Muscle of leg (tissue), 11 donors: ENCODE data around the gene RPL10A. TPM values are rescaled to one million over a fixed set of nuclear protein-coding genes. Genes with fewer than 3 reads are reported as not detected.

ENCODE experiments used
- DNase-seq: peaks from one replicate; pipeline ENCODE4 v3.0.0; 2013
- H3K27ac ChIP-seq: one replicate; pipeline ENCODE4 v1.5.1; 2013; ENCODE audit warnings: mild to moderate bottlenecking, low read length, control low read depth
- H3K27me3 ChIP-seq: one replicate; pipeline ENCODE4 v1.6.1; 2013; ENCODE audit warnings: low read length; ENCODE audit not compliant: control insufficient read depth, insufficient read depth
- H3K36me3 ChIP-seq: one replicate; pipeline ENCODE4 v1.6.1; 2013; ENCODE audit warnings: low read length; ENCODE audit not compliant: control insufficient read depth, insufficient read depth
- H3K4me1 ChIP-seq: one replicate; pipeline ENCODE4 v1.6.1; 2013; ENCODE audit warnings: low read length; ENCODE audit not compliant: control insufficient read depth, insufficient read depth
- H3K4me3 ChIP-seq: one replicate; pipeline ENCODE4 v1.5.1; 2013; ENCODE audit warnings: low read length, control low read depth
- H3K9me3 ChIP-seq: replicated peaks from 2 replicates; pipeline ENCODE4 v1.6.1; 2013; ENCODE audit warnings: low read depth, low read length; ENCODE audit not compliant: control insufficient read depth
- whole genome bisulfite sequencing: methylation state at CpG from one replicate; pipeline ENCODE4 v1.1.5; 2013; ENCODE audit warnings: missing lambda C conversion rate; ENCODE audit not compliant: insufficient coverage; 5-methylcytosine and 5-hydroxymethylcytosine counted together
- polyA plus RNA-seq, 8 donors: library from polyadenylated mRNA; unstranded; fragments of 120-200 nt; gene quantifications; one replicate each; pipeline versions ENCODE4 v1.2.1 to v1.2.3, GENCODE V29; 2013; ENCODE audit warnings: inconsistent platforms in 1 of 8, low replicate concordance in 1 of 8; ENCODE audit not compliant: insufficient read length in 8 of 8, insufficient read depth in 1 of 8
- total RNA-seq: library from RNA; stranded (reverse); fragments of 120-200 nt; gene quantifications from one replicate; pipeline ENCODE4 v1.2.4, GENCODE V29; 2013

RPL10A gene
- total and polyA plus RNA-seq, 9 donors, result 2,391 to 3,614 (median 2,521) TPM

DNA sequence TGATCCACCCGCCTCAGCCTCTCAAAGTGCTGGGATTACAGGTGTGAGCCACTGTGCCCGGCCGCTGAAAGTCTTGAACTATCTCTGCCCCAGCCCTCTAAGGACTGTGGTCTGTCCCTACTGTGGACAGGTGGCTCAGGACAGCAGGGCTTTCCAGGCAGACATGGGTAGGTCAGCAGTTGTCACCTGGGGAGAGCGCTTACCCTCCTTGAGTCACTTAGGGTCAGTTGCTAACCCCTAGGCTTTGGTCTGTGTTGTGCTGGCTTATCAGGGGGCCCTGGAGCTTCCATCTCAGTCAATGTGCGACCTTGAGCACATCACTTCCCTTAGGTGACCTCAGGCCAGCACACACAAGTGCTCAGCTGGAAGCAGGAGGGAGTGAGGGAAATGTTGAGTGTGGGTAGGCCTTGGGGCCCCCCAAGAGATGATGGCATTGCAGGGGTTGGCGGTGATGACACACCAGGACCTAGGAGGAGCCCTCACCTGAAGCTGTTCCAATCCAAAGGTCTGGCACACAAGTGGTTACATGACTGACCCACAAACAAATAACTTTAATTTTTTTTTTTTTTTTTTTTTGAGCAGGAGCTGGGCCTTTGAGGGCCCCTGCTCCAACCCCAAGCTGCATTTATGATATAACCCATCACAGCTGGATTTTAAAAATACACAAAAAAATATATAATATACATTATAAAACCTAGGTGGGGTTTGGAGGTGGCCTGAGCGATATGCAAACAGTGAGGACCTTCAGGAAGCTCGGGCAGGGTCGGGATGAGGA is 5.1 kb downstream of the RPL10A start:
- Histone ChIP-seq H3K4me3 (no peak overlapping the region), H3K27me3 (no peaks in the 10 kb centered on the region), H3K27ac (no peak overlapping the region), H3K4me1 (peaks cover 21% of the 10 kb centered on the region), H3K9me3 (no peaks in the 10 kb centered on the region), H3K36me3 (peaks cover 80% of the 10 kb centered on the region)
- 85% methylated on average over 4 of the region's 9 CpGs for whole genome bisulfite sequencing
- DNase-seq, result no peak

DNA sequence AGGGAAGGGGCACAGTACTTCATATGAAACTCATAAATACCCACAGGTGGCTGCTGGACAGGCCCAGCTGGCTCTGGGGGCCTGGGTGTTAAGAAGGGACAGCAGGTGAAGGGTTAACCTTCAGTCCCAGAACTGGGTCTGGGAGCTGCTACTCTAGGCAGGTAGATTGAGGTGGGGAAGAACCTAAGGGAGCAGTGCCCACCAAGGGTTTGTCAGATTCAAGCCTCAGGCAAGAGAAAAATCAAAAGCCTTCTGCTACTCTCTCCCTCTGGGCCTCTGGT is 5.6 kb downstream of the RPL10A start:
- H3K4me1 ChIP-seq, result peaks cover 21% of the 10 kb centered on the region
- H3K9me3 ChIP-seq, result no peaks in the 10 kb centered on the region
- no peak overlapping the region for H3K4me3 ChIP-seq
- H3K36me3 ChIP-seq, result peaks cover 82% of the 10 kb centered on the region
- no peaks in the 10 kb centered on the region for H3K27me3 ChIP-seq
- H3K27ac ChIP-seq, result no peak overlapping the region
- DNase-seq, result no peak

DNA sequence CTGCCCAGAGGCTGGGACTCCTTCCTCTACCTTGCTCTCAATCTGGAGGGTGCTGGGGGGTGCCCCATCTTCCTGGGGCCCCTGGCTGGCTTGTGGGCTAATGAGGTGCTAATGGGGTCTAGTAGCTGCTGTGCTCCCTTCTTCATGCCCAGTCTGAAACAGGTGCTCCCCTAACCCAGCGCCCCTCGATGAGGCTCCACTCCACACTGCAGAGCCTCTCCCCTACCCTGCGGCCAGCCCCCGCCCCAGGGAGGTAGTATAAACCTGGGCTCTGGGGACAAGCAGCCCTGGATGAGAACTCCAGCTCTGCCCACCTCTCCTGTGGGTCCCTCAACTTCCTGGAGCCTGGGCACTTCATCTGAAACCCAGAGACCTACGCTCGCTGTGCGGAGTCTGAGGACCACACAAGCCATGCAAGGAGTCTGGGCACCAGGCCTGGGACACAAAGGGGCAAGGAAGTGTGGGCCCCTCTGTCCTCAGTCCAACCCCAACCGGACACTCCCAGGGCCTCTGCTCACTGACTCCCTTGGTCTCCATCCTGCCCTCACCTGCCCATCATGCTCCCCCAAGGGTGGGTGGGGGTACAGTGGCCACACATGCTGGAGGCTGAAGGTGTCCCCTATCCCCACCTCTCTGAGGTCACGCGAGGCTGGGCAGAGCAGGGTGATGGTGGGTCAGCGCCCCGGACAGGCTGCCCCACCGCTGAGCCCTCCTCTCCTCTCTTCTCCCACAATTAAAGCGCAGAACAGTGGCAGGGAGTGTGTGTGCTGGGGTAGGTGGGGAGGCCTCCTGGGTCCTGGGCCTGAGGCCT is 6.1 kb downstream of the RPL10A start:
- Histone ChIP-seq H3K9me3 (no peaks in the 10 kb centered on the region), H3K36me3 (peaks cover 79% of the 10 kb centered on the region), H3K4me1 (peaks cover 21% of the 10 kb centered on the region), H3K27me3 (no peaks in the 10 kb centered on the region), H3K27ac (no peak overlapping the region), H3K4me3 (no peak overlapping the region)
- DNase-seq, result no peak
- 79% methylated on average over 5 of the region's 14 CpGs for WGBS

DNA sequence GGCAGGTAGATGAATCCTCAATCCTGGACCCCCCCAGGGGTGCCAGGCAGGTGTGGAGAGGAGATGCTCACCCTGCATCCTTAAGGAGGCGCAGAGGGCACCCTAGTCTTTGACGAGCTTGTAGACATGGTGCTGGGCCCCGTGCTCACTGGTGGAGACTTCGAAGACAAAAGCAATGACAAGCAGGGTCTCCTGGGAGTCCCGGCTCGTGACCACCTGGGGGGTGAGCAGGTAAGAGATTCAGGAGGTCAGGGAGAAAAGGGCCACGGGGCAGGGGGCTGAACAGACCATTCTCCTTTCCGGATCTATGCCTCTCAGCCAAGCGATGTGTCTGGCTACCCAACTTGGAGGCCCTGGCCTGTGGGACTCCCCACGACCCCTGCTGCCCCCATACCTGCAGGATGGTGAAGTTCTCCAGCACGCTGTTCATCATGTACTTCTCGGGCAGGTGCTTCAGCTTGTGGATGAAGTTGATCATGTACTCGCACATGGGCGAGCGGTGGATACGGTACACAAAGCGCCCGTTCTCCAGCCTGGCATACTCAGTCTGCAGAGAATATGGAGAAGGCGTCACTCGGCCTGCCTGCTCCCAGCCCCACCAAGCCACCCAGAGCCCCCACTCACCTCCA is 6.9 kb downstream of the RPL10A start:
- Histone ChIP-seq H3K9me3 (no peaks in the 10 kb centered on the region), H3K4me1 (peaks cover 16% of the 10 kb centered on the region), H3K36me3 (peaks cover 80% of the 10 kb centered on the region), H3K4me3 (no peak overlapping the region), H3K27ac (no peak overlapping the region), H3K27me3 (no peaks in the 10 kb centered on the region)
- 81% methylated on average over 18 of the region's 20 CpGs for WGBS
- no peak for DNase-seq

DNA sequence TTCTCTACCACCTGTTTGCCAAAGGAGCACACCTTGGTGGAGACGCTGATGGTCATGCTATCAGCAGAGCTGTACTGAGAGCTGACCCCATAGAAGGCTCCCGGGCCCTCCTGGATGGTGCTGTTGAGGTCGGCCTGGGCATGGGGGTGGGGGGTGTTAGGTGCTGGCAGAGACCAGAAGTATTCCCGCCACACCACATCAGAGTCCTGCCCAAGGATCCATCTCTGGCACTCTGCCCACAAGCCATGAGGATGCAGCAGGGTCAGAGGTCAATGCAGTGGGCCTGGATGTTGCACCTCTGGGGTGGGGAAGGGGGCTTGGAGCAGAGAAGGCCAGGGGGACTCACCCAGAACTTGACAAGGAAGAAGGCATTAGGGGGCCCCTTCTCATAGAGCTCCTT is 7.4 kb downstream of the RPL10A start:
- Histone ChIP-seq H3K36me3 (peaks cover 79% of the 10 kb centered on the region), H3K4me1 (peaks cover 11% of the 10 kb centered on the region), H3K4me3 (no peak overlapping the region), H3K27ac (no peak overlapping the region), H3K27me3 (no peaks in the 10 kb centered on the region), H3K9me3 (no peaks in the 10 kb centered on the region)
- DNase-seq, result no peak
- WGBS, result no CpG with 5 or more reads among the region's 4 CpGs

DNA sequence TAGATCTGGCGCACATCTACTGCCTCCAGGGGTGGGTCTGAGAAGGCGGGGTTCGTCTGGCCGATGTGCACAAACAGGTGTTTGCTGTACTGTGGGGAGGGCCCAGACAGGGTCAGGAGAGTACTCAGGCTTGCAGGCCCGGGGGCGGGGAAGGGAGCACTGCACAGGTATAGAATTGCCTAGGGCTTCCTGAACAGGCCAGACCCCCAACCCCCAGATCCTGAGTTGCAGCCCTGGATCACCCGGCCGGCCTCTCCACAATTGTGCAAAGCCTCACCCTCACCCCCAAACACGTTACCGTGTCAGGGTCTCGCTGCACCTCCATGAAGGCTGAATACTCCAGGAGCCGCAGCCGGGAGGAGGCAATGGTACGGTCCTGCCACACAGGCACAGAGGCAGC is 7.8 kb downstream of the RPL10A start:
- 75% methylated on average over 11 of the region's 14 CpGs for WGBS
- H3K4me3 ChIP-seq, result no peak overlapping the region
- peaks cover 79% of the 10 kb centered on the region for H3K36me3 ChIP-seq

DNA sequence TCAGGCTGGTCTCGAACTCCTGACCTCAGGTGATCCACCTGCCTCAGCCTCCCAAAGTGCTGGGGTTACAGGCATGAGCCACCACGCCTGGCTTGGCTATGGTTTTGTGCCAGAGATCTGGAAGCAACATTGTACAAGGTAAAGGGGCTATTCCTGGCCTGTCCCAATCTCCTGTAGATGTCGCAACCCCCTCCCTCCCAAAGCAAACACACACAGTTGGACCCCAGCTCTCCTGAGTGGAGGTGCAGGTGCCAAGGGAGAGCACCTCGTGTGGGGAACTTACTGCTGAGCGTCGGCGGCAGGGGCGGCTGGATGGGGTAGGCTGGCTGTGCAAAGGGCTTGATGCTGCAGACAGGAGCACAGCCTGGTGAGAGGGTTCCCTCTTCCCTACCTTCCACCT is 8.8 kb downstream of the RPL10A start:
- no peak overlapping the region for H3K27ac ChIP-seq
- H3K4me1 ChIP-seq, result no peaks in the 10 kb centered on the region
- no peak overlapping the region for H3K4me3 ChIP-seq
- WGBS, result no CpG with 5 or more reads among the region's 8 CpGs
- H3K27me3 ChIP-seq, result no peaks in the 10 kb centered on the region
- DNase-seq, result no peak
- H3K9me3 ChIP-seq, result no peaks in the 10 kb centered on the region
- peaks cover 78% of the 10 kb centered on the region for H3K36me3 ChIP-seq

More for the DNA sequence above, 7.8 kb downstream of the RPL10A start:
- Histone ChIP-seq H3K4me1 (peaks cover 7% of the 10 kb centered on the region), H3K9me3 (no peaks in the 10 kb centered on the region), H3K27ac (no peak overlapping the region), H3K27me3 (no peaks in the 10 kb centered on the region)
- DNase-seq, result no peak

DNA sequence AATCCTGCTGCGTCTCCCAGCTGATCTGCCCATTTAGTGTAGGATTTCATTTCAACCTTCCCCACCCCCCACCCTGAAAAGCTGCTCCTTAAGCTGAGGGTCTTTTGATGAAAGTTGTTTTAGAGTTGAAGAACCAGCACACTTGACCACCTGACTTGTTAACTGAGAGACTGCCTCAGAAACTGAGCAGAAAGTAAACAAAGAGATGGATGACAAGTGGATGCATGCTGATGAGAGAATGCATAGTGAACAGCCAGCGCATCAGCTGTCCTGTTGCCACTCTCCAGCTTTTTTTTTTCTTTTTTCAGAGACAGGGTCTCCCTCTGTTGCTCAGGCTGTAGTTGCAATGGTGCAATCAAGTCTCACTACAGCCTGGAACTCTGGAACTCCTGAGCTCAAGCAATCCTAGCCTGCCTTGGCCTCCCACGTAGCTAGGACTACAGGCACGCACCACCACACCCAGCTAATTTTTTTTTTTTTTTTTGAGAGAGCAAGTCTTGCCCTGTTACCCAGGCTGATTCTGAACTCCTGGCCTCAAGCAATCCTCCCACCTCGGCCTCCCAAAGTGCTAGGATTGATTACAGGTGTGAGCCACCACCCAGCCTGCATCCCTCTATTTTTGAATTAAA is 9.5 kb downstream of the RPL10A start:
- Histone ChIP-seq H3K9me3 (no peaks in the 10 kb centered on the region), H3K27ac (no peak overlapping the region), H3K4me3 (no peak overlapping the region), H3K36me3 (peaks cover 79% of the 10 kb centered on the region), H3K27me3 (no peaks in the 10 kb centered on the region), H3K4me1 (no peaks in the 10 kb centered on the region)
- no peak for DNase-seq
- WGBS, result no CpG with 5 or more reads among the region's 5 CpGs

DNA sequence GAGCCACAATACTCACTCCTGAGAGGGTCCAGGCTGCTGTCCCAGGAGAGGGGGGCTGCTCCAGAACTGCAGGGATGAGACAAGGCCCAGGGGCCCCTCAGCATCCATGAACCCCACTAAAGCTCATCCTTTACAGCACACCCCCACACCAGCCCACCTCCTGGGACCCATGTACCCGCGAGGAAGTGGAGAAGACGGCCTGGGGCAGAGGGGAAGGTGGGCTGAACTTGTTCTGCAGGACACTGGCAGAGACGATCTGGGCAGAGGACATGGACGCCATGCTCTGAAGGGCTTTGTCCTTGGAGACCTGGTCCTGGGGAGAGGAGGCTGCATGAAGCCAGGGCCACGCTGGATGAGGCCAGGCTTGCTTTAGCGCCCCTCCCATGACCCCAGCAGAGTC is 10.1 kb downstream of the RPL10A start:
- Histone ChIP-seq H3K9me3 (no peaks in the 10 kb centered on the region), H3K36me3 (peaks cover 81% of the 10 kb centered on the region), H3K27me3 (no peaks in the 10 kb centered on the region), H3K4me3 (no peak overlapping the region), H3K4me1 (peaks cover 4% of the 10 kb centered on the region), H3K27ac (no peak overlapping the region)
- no peak for DNase-seq
- WGBS, result 84% methylated on average over 3 of the region's 7 CpGs

DNA sequence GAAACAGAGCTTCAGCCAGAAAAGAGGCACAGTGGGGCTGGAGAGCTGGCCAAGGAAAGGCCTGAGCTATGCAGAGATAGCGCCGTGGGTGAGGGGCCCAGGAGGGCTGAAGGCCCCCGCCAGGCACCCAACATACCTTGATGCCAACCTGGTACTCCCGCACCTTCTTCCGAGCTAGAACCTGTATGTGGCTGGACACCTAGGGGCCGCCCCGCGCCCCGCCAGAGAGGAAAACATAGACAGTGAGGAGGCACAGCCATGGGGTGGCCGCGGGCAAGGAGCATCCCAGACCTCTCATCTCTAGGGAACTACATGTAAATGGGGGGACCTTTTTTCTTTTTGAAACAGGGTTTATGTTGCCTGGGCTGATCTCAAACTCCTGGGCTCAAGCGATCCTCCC is 12.0 kb downstream of the RPL10A start:
- peaks cover 78% of the 10 kb centered on the region for H3K36me3 ChIP-seq

More for the DNA sequence above, 12.0 kb downstream of the RPL10A start:
- Histone ChIP-seq H3K9me3 (no peaks in the 10 kb centered on the region), H3K4me3 (no peak overlapping the region), H3K27ac (no peak overlapping the region), H3K27me3 (no peaks in the 10 kb centered on the region), H3K4me1 (peaks cover 15% of the 10 kb centered on the region)
- WGBS, result 93% methylated on average over 9 of the region's 12 CpGs
- no peak for DNase-seq
